NCI-H2171 treated with DMSO at 0.1 percent for 48 hours (cell line): ENCODE data around the gene ESM1.
A peak's percentile ranks its signal among the peaks of the same experiment; 100 is the strongest.

ENCODE experiments used
- DNase-seq: peaks from one replicate; lab custom pipeline; 2025; lab: John Stamatoyannopoulos, UW

ESM1 gene

DNA sequence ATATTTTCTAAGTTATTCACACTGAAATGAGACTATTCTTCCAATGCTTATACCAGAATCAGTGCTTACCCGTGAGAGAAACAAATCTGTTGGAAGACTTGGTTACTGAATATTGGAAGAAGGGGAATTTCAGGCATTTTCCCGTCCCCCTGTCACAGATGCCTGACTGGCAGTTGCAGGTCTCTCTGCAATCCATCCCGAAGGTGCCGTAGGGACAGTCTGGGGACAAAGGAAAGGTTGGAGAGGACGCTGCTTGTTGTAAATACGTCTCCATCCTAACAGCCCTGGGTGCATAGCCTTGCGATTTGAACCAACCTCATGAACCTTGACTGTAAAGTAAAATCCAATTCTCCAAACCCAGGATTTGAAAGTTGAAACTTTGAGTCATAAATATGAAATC lies 3.5 kb downstream of the ESM1 start:
- no peak for DNase-seq

DNA sequence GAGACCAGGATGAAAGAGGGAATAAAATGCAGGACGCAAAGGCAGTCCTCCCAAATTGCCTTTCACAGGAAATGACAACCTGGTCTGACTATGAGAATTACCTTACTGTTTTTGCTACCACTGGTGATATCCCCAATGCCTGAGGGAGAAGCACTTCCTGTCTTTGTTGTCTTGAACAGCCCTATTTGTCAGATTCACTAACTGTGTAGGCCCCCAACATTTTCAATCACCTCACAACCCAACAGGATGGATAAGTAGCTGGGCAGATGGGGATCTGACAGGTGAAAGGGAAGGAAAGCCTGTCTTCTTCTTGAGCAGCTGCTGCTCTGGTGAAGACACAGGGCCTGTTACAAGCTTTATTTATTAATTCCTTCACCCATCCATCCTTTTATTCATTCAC lies 9.7 kb downstream of the ESM1 start:
- DNase-seq = no peak

DNA sequence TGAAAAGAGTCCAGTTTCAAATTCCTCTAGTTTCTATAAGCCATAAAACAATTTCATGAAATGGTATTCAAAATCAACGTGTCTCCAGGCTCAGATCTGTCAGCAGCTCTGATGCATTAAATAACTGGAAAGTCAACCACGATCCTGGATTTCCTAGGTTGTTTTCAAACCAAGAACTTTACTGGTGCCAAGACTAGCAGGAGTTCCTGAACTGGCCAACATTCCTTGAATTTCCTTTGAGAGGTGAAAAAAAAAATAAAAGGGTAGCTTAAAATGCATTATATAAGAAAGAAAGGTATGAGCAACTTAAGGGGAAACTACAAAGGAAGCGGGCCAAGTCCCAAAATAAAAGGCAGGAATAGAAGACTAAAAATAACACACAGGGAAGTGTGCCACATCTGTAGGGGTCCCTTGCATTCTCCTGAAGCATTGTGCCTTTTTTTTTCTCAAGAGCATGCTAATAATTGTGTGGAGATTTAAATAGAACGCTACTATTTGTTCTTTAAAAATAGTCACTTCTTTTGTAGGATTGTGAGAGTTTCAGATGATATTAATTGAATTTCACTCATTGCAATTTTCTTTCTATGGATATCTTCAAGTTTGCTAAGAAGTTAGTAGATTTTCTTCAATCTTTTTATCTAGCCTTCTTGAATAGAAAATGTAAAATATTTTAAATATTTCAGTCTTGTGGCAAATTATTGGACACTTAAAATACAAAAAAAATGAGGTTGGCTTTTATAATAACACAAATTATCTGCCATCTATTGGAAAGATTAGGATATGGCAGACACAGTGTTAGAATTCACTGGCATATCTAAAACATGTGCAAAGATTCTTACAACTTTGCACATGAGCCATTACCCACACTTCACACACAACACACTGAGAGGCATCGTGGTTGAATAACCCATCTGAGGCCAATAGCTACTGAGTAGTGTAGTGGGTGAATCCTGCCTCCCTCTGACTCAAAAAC lies 15.3 kb downstream of the ESM1 start:
- DNase-seq = no peak

DNA sequence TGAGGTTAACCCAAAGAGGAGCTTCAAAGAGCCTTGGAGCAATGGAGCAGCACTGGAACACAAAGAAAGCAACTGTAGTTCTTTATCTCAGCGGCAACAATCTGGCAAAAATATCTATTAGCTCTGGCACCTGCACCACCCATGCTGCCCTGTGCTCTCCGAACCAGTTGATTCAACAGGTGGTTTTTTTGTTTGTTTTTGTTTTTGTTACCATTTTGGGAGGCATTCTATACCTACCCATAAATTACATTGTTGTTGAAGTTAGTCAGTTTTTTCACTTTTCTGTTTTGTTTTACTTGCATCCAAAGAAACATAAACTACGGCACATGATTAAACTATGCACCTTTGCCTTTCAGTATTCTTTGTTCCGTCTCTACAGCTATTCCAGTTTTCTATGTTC lies 16.2 kb downstream of the ESM1 start:
- DNase-seq = no peak

DNA sequence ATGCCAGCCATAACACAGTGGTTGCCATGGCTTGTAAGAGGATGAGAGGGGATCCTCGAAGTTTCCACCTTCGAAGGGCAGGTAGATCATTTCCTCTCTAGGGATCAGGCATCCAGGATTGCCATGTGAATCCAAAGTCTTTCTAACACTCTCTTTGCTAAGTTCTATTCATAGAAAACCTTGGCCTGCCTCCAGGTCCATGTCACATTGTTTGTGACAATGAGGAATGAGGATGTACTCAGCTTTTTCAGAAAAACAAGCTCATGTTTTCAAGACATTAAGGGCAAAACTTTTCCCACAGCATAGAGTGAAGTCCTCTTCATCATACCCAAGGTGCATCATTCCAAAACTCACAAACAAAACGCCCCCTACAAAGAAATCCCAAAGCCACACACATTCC lies 19.6 kb downstream of the ESM1 start:
- DNase-seq = no peak

DNA sequence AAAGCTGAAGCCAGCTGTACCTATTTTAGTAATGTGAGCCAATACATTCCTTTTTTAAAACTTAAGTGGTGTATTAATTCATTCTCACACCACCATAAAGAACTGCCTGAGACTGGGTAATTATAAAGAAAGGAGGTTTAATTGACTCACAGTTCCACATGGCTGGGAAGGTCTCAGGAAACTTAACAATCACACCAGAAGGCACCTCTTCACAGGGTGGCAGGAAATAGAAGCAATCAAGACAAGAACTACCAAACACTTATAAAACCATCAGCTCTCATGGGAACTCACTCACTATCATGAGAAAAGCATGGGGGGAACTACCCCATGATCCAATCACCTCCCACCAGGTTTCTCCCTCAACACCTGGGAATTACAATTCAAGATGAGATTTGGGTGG lies 21.0 kb downstream of the ESM1 start:
- peak; percentile 50 for DNase-seq

DNA sequence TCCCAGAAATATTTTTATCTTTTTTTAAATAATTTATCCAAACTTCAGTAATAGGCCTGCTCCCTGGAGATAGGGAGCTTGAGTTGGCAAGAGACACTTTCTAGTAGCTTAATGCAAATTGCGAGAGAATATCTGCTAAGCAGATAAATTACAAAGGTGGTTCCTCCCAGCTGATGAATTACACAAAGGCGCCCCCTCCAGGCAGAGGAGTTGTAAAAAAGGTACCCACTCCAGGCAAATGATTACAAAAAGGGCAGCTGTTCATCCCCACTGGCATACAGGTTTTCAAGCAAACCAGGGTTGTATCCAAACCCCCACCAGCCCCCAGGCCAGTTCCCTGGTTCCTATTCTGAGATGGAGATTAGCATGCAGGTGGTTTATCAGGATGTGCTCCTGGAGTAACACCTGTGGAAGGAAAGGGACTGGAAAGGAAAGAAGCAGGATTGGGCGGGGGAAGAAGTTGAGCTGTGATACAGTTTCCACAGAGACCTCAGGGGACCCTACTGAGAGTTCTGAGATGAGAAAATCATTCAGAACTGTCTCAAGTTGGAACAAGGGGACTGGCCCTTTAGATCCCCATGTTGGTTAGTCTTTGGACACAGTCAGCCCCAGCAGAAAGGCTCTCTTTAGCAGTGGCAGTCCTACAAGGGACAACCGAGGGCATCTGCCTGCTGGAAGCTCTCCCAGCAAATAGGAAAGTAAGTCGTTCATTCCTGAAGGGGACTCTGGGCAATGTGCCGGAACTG lies 25.5 kb downstream of the ESM1 start:
- DNase-seq = peak; percentile 65

DNA sequence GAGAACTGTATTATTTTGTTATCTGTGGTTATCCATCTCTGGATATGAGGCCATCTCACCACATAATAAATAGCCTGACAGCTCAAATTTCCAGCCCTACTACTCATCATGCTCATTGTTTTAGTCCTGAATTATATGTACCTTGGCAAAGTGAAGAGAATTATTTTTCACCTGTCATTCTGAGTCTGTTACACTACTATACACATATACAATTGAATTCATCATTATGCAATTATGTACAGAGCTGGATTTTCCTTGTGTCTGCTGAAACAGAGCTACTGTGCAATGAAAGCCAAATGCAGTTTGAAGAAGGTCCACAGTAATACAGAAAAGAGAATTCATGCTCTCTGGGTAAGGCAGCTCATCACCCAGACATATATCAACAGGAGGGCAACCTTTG lies 28.5 kb downstream of the ESM1 start:
- DNase-seq = no peak

DNA sequence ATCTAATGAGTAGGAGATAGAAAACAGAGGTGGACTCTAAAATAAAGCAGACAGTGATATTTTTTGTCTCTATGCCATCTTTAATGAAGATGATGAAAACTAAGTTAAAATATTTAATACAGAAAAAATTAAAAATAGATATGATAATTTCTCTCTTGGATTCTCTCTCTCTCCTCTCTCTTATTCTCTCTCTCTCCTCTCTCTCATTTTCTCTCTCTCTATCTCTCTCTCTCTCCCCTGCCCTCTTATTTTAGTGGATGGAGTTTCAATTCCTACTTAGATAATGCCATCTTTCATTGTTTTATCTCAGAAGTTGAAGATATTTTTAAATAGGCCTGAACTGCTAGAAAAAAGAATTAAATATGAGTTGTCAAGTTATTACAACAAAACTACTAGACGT lies 38.2 kb downstream of the ESM1 start:
- no peak for DNase-seq

DNA sequence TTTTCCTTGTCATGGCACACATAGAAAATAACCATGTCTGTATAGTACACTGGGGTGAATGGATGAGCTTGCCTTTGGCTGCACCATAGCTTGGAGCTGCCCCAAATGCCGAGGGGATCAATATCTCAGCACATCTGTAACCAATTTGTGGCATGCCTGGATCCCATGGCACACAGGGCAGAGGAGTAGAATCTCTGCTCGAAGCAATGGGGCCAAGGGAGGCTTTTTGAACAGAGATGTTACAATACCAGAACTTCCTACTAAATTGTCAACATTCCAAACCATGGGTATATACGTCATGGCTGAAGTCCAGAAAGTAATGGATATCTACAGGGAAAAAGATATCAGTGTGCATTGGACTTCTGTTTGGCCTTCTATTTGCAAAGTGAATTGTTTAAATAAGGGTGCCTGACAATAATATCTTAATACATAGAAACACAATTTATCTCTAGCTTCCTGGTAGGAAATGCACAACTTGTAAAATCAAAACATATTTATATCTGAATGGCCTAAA lies 39.0 kb downstream of the ESM1 start:
- DNase-seq = no peak

DNA sequence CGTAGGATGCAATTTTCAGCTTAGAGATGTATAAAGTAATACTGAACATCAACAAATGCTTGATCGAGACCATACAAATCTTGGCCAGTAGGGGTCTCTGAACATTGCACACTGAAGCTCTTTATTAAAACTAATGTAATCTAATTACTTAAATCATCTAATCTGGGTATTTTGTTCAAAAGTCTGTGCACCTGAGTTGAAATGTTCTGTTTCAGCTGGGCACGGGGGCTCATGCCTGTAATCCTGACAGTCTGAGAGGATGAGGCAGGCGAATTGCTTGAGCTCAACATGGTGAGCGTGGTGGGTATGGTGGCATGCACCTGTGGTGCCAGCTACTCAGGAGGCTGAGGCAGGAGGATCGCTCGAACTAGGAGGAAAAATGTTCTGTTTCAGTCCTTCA lies 41.0 kb downstream of the ESM1 start:
- DNase-seq = no peak

DNA sequence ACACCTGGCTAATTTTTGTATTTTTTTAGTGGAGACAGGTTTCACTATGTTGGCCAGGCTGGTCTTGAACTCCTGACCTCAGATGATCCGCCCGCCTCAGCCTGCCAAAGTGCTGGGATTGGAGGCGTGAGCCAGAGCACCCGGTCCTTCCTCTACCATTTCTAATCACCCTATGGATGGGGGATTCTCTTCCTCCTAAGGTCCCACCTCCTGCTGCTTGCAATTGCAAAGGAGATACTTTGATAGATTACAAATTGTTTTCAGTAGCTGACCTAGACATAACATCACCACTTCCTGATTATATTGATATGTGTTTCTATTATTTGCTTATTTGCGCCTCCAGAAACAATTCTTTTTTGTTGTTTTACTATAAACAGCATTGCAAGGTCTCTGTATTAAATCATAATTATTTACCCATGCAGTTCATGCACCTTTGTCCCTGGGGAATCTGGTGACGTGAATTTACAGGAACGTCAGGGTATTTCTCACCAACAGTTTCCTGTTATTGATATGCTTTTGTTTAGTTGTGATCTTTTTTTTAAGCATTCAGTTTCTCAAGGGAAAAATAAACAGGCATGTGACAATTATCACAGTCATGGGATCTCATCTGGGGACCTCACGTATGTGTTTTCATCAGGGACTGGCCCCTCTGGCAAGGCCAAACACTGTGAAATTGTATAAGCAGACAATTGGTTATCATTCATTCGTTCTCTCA lies 43.2 kb downstream of the ESM1 start:
- peak; percentile 69 for DNase-seq

DNA sequence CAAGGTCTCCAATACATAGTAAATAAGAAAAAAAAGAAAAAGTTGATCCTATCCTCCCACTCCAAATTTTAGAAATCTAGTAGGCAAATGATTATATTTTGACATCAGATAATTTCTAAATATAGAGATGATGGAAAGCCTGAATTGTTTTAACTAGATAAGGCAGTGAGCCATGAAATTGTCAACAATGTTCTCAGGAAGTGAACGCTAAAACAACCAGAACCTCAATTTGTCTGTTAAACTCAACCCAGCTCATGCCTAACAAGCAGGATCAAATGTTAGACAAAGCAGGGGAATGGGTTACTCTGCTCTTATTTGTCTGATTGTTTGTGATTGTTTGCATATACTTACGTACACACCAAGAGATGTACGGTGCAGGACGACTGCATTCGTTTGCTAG lies 49.2 kb downstream of the ESM1 start:
- peak; percentile 73 for DNase-seq

DNA sequence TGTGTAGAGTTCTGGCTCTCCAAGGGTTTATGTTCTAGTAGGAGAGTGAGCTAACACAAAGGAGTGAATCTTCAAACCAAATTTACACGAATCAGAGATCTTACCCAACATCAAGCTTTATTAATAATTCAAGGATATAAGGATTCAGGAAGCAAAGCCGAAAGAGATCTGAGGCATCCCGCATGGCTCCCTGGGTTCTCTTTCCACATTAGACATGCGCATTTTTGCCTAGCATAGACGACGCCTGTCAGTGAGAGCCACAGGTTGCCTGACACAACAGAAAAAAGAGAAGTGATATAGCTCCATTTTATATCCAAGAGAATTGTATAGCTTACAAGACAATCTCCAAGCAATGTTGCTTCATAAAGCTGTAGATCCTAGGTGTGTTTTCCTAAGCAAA lies 52.6 kb downstream of the ESM1 start:
- DNase-seq = no peak

DNA sequence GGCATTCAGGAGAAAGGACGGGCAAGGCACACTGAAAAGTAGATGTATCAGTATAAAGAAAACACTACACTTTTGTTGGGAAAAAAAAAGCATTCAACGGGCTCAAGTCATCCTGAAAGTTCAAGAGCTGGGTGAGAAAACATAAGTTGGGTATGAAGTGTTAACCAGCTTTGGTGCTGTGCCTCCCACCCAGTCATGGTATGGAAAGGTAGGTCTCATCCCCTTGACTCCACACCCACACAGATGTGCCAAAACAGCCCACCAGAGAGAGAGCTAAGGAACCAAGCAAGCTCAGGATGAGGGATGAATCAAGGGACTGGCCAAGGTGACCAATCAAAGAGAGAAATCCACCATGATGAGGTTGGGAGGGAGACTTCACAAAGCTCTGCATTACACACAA lies 54.7 kb downstream of the ESM1 start:
- no peak for DNase-seq
